Left lung (tissue), 10 donors: ENCODE results near the gene AEBP1. TPM values are rescaled to one million over a fixed set of nuclear protein-coding genes. Genes with fewer than 3 reads are reported as not detected.

Experiments used
- ATAC-seq: fragments of 200-7000 bp; cut with Tn5 transposase; one replicate; pipeline ENCODE4 v1.9.1; 2020; ENCODE audit warnings: moderate library complexity
- DNase-seq, 4 donors: peaks; one replicate each; pipeline ENCODE4 v3.0.0-alpha.2; 2013 to 2020
- H3K27ac ChIP-seq, 2 donors: fragments of 200-600 bp; sonication (generic) in 1 of 2; one replicate each; pipeline versions ENCODE4 v1.5.0 to v1.8.0; 2020 to 2021
- H3K27me3 ChIP-seq, 2 donors: fragments of 200-600 bp; sonication (generic) in 1 of 2; one replicate each; pipeline versions ENCODE4 v1.5.0 to v1.8.0; 2020 to 2021
- H3K36me3 ChIP-seq, 2 donors: fragments of 200-600 bp; sonication (generic) in 1 of 2; one replicate each; pipeline versions ENCODE4 v1.5.0 to v1.8.0; 2020 to 2021
- H3K4me1 ChIP-seq, 2 donors: fragments of 200-600 bp; one replicate each; pipeline ENCODE4 v1.8.0; 2021
- H3K4me3 ChIP-seq, 2 donors: fragments of 200-600 bp; sonication (generic) in 1 of 2; one replicate each; pipeline versions ENCODE4 v1.5.0 to v1.8.0; 2020 to 2021; ENCODE audit warnings: mild to moderate bottlenecking in 1 of 2
- H3K9me3 ChIP-seq, 2 donors: fragments of 200-600 bp; sonication (generic) in 1 of 2; one replicate each; pipeline versions ENCODE4 v1.5.0 to v1.8.0; 2020 to 2021
- CTCF ChIP-seq, 2 donors: fragments of 200-600 bp; sonication (generic) in 1 of 2; IDR thresholded peaks; one replicate each; pipeline versions ENCODE4 v1.5.0 to v1.8.0; 2021; ENCODE audit warnings: antibody characterized with exemption in 2 of 2
- intact Hi-C, 2 donors: fragments of 100-400 bp; cut with DNase I; formaldehyde crosslinking; loops; one replicate each; pipeline versions ENCODE4 v1.11.2 to v1.14.2; 2022
- microRNA-seq, 2 donors: library from miRNA; unstranded; fragments of <30 nt; microRNA quantifications; one replicate each; pipeline ENCODE4, GENCODE V29; 2019
- polyA plus RNA-seq, 6 donors: library from polyadenylated mRNA; unstranded; fragments of 120-200 nt; gene quantifications; one replicate each; pipeline ENCODE4 v1.2.1, GENCODE V29; 2013; ENCODE audit not compliant: insufficient read length in 6 of 6
- total RNA-seq, 2 donors: library from RNA; stranded (reverse); fragmentation: NEBNext Ultra II Directional; extraction: Animal tissue kit (Norgen Biotek cat#: 25700); gene quantifications; one replicate each; pipeline ENCODE4 v1.2.1, GENCODE V29; 2021
- donor health status: DM: no; HTN: yes; CAD: no.
- donor health status: DM: no; HTN: no; CAD: no.

Gene AEBP1
- total and polyA plus RNA-seq, 8 donors = 53.6 to 195 (median 64.7) TPM

GRCh38 chr7:44161371-44161770, 57.2 kb downstream of the AEBP1 start:
- TF ChIP-seq CTCF (IDR thresholded peaks at IDR 0.05) = no peak
- Histone ChIP-seq H3K36me3 (no peaks in the 10 kb centered on the region), H3K4me1 (no peaks in the 10 kb centered on the region), H3K4me3 (no peak overlapping the region), H3K9me3 (no peaks in the 10 kb centered on the region), H3K27me3 (no peaks in the 10 kb centered on the region), H3K27ac (no peak overlapping the region)
- intact Hi-C loops = no loop called here
- no peak for DNase-seq
- no peak for ATAC-seq

DNA sequence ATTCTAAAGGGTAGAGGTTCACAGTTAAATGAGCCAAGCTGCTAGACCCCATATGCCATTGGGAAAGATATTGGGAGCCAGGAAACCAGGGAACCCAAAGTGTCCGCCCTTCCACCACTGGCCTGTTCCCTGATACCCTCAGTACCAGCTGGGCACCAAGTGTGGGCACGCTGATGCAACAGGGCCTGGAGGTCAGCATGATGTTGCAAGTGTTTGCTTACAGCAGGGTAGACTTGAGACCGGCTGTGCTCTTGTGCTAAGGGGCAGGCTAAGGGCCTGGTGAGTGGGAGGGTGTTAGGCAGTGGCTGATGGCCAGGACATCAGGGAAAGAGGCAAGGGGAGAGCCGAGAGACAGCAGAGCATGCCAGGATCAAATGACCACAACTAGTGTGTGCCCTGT, 58.0 kb downstream of the AEBP1 start:
- H3K27ac ChIP-seq = no peak overlapping the region
- DNase-seq = no peak
- no peaks in the 10 kb centered on the region for H3K27me3 ChIP-seq
- H3K9me3 ChIP-seq = no peaks in the 10 kb centered on the region
- H3K36me3 ChIP-seq = no peaks in the 10 kb centered on the region
- no peak for TF ChIP-seq CTCF (IDR thresholded peaks at IDR 0.05)
- no peak overlapping the region for H3K4me3 ChIP-seq
- ATAC-seq = peak; percentile 80
- intact Hi-C loops = no loop called here
- H3K4me1 ChIP-seq = no peaks in the 10 kb centered on the region

DNA sequence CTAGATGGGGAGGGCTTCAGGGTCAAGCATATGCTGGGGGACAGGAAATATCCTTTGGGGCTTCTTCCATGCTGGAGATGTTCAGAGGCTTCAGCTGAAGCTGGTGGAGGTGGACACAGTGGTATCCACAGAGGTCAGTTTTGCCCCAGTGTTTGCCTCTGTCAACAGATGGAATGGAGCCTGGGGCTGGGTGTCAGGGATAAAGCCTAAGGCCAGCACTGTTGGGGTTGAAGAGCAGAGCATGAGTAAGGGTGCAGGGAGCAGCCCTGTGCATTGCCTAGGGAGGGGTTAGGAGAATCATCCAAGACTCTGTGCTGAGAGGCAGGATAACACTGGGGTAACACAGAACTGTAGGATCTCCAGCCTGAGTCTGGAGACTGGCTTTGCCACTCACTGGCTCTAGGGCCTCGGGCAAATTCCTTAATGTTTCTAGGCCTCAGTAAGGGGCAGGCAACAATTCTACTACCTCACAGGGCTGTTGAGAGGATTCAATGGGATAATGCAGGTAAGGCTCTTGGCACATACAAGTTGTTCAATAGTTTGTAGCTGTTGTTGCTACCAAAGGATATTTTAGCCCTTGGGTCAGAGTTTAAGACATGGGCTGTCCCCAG, 58.7 kb downstream of the AEBP1 start:
- H3K9me3 ChIP-seq = no peaks in the 10 kb centered on the region
- no peaks in the 10 kb centered on the region for H3K36me3 ChIP-seq
- no peak for TF ChIP-seq CTCF (IDR thresholded peaks at IDR 0.05)
- no peaks in the 10 kb centered on the region for H3K27me3 ChIP-seq
- no peaks in the 10 kb centered on the region for H3K4me1 ChIP-seq
- H3K27ac ChIP-seq = no peak overlapping the region
- DNase-seq = no peak
- no peak for ATAC-seq
- intact Hi-C loops = no loop called here
- no peak overlapping the region for H3K4me3 ChIP-seq

GRCh38 chr7:44163591-44163990, 59.4 kb downstream of the AEBP1 start:
- intact Hi-C loops = no loop called here
- TF ChIP-seq CTCF (IDR thresholded peaks at IDR 0.05) = no peak
- no peaks in the 10 kb centered on the region for H3K4me1 ChIP-seq
- peak; percentile 43 for ATAC-seq
- no peaks in the 10 kb centered on the region for H3K27me3 ChIP-seq
- DNase-seq = no peak
- no peaks in the 10 kb centered on the region for H3K9me3 ChIP-seq
- no peaks in the 10 kb centered on the region for H3K36me3 ChIP-seq
- no peak overlapping the region for H3K4me3 ChIP-seq
- H3K27ac ChIP-seq = no peak overlapping the region

Small RNA genes within 50 kb of the gene (microRNA-seq; reads per million reads assigned to microRNA genes)
- gene MIR6838 = 0.41 to 1.5 reads per million in 2 donors

Other genes starting within 250 kb of the AEBP1 start
- 10 to 100 TPM; 80.9 to 87.6 TPM for gene MRPS24, start 234.8 kb upstream of the AEBP1 start, total RNA-seq
- gene MRPS24, start 234.8 kb upstream of the AEBP1 start, polyA plus RNA-seq = 10 to 100 TPM; 63.2 to 68.5 (median 65.8) TPM
- 10 to 100 TPM; 25.5 to 29.9 TPM for gene URGCP, start 197.7 kb upstream of the AEBP1 start, total RNA-seq
- 10 to 100 TPM; 30.5 to 37.5 (median 31.5) TPM for gene URGCP, start 197.7 kb upstream of the AEBP1 start, polyA plus RNA-seq
- gene UBE2D4, start 177.9 kb upstream of the AEBP1 start, total RNA-seq = 10 to 100 TPM; 25.7 to 26.4 TPM
- 10 to 100 TPM; 15.2 to 20.0 (median 16.1) TPM for gene UBE2D4, start 177.9 kb upstream of the AEBP1 start, polyA plus RNA-seq
- not detected for gene SPDYE1, start 106.4 kb upstream of the AEBP1 start, total RNA-seq
- 1 to 10 TPM; 1.4 to 2.5 (median 1.8) TPM for gene SPDYE1, start 106.4 kb upstream of the AEBP1 start, polyA plus RNA-seq
- 100 to 1,000 TPM in 1 of 2 donors, 10 to 100 TPM in 1; 93.3 to 119 TPM for gene DBNL, start 59.6 kb upstream of the AEBP1 start, total RNA-seq
- gene DBNL, start 59.6 kb upstream of the AEBP1 start, polyA plus RNA-seq = 10 to 100 TPM; 57.2 to 81.1 (median 67.3) TPM
- under 1 TPM in 1 of 2 donors, not detected in 1; 0.79 TPM for gene PGAM2, start 38.8 kb upstream of the AEBP1 start, total RNA-seq
- gene PGAM2, start 38.8 kb upstream of the AEBP1 start, polyA plus RNA-seq = under 1 TPM in 5 of 6 donors, not detected in 1; 0.24 to 0.61 (median 0.46) TPM
- 10 to 100 TPM; 16.7 to 26.4 TPM for gene POLM, start 21.8 kb upstream of the AEBP1 start, total RNA-seq
- 10 to 100 TPM; 20.0 to 29.6 (median 28.6) TPM for gene POLM, start 21.8 kb upstream of the AEBP1 start, polyA plus RNA-seq
- 100 to 1,000 TPM in 1 of 2 donors, 10 to 100 TPM in 1; 68.3 to 115 TPM for gene POLD2, start 19.2 kb downstream of the AEBP1 start, total RNA-seq
- 100 to 1,000 TPM in 5 of 6 donors, 10 to 100 TPM in 1; 97.3 to 116 (median 111) TPM for gene POLD2, start 19.2 kb downstream of the AEBP1 start, polyA plus RNA-seq
- 1 to 10 TPM; 1.5 to 1.8 TPM for gene MYL7, start 37.0 kb downstream of the AEBP1 start, total RNA-seq
- gene MYL7, start 37.0 kb downstream of the AEBP1 start, polyA plus RNA-seq = 1 to 10 TPM in 1 of 6 donors, under 1 TPM in 3, not detected in 2; 0.82 to 5.5 (median 0.88) TPM
- under 1 TPM; 0.34 to 0.50 TPM for gene GCK, start 85.1 kb downstream of the AEBP1 start, total RNA-seq
- gene GCK, start 85.1 kb downstream of the AEBP1 start, polyA plus RNA-seq = 1 to 10 TPM; 2.2 to 4.1 (median 2.6) TPM
- 10 to 100 TPM; 66.7 to 88.2 TPM for gene YKT6, start 96.6 kb downstream of the AEBP1 start, total RNA-seq
- gene YKT6, start 96.6 kb downstream of the AEBP1 start, polyA plus RNA-seq = 10 to 100 TPM; 57.0 to 79.9 (median 62.3) TPM
- under 1 TPM; 0.17 to 0.18 TPM for gene CAMK2B, start 221.2 kb downstream of the AEBP1 start, total RNA-seq
- gene CAMK2B, start 221.2 kb downstream of the AEBP1 start, polyA plus RNA-seq = 1 to 10 TPM in 1 of 6 donors, under 1 TPM in 5; 0.49 to 1.1 (median 0.61) TPM